ENCODE data around the gene NCOA1. TPM values are rescaled to one million over a fixed set of nuclear protein-coding genes. Genes with fewer than 3 reads are reported as not detected.
A peak's percentile ranks its signal among the peaks of the same experiment; 100 is the strongest.

NCOA1 gene
- total RNA-seq, 1 donor from 2014 or later, result 29.0 TPM

- peak overlapping the region; percentile 66 for H3K27ac Mint-ChIP-seq (ENCODE audit: unreplicated experiment)
- no peak for TF ChIP-seq CTCF (IDR thresholded peaks at IDR 0.05)
- H3K36me3 Mint-ChIP-seq (ENCODE audit: unreplicated experiment), result no peaks in the 10 kb centered on the region
- peak overlapping the region; percentile 81 for H3K4me3 Mint-ChIP-seq (ENCODE audit: unreplicated experiment)
- H3K4me1 Mint-ChIP-seq (ENCODE audit: unreplicated experiment), result peaks cover 40% of the 10 kb centered on the region
- H3K9me3 Mint-ChIP-seq (ENCODE audit: unreplicated experiment), result no peaks in the 10 kb centered on the region
- DNase-seq (ENCODE audit: extremely low spot score, unreplicated experiment), result peak; percentile 86
- no peaks in the 10 kb centered on the region for H3K27me3 Mint-ChIP-seq (ENCODE audit: unreplicated experiment)
Measured at GRCh38 chr2:24491542-24492420, 727 bp downstream of the NCOA1 start.

DNA sequence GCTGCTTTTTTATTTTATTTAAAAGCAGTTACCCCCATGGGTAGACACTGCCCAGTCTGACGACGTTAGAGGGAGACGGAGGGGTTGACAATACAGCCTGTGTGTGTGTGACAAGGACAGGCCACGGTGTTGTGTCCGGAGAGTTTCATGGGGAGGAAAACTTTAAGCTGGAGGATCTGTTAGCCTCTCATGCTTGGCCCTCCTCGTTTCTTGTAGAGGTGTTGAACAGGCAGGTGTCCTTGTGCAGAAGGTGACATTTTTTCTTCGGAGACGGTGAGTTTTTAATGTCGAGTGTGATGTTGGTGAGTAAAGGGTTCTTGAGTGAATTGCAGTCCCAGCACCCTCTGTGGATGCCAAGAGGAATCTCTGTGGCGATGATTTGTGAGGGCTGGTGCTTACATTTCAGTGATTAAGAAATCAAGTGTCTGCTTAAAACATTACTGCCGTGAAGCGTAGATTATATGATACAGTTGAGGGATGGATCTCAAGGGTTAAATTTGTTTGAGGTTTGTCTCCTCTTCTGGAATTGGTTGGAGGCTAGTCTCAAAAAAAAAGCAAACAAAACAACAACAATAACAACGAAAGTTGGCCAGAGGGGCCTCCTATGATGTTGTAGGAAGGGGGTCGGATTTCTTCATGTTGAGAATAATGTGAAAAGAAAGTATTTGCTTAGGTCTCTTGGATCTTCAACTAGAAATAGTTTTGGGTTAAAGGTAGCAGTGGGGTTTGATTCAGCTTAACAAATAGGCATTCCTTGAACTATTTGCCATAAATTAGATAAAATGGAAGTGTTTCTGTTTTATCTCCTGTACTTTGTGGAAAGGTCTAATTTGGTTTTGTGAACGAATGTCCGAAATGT, 1.6 kb downstream of the NCOA1 start:
- no peak for TF ChIP-seq CTCF (IDR thresholded peaks at IDR 0.05)
- Mint-ChIP-seq H3K4me3 (ENCODE audit: unreplicated experiment) (peak overlapping the region; percentile 81), H3K4me1 (ENCODE audit: unreplicated experiment) (peaks cover 41% of the 10 kb centered on the region), H3K36me3 (ENCODE audit: unreplicated experiment) (peaks cover under 1% of the 10 kb centered on the region), H3K9me3 (ENCODE audit: unreplicated experiment) (no peaks in the 10 kb centered on the region), H3K27ac (ENCODE audit: unreplicated experiment) (peak overlapping the region; percentile 66), H3K27me3 (ENCODE audit: unreplicated experiment) (no peaks in the 10 kb centered on the region)
- no peak for DNase-seq (ENCODE audit: extremely low spot score, unreplicated experiment)

GRCh38 chr2:24493713-24494112, 2.7 kb downstream of the NCOA1 start:
- DNase-seq (ENCODE audit: extremely low spot score, unreplicated experiment), result no peak
- Mint-ChIP-seq H3K9me3 (ENCODE audit: unreplicated experiment) (no peaks in the 10 kb centered on the region), H3K4me1 (ENCODE audit: unreplicated experiment) (peaks cover 43% of the 10 kb centered on the region), H3K4me3 (ENCODE audit: unreplicated experiment) (peak overlapping the region; percentile 20), H3K36me3 (ENCODE audit: unreplicated experiment) (peaks cover 2% of the 10 kb centered on the region), H3K27ac (ENCODE audit: unreplicated experiment) (no peak overlapping the region), H3K27me3 (ENCODE audit: unreplicated experiment) (no peaks in the 10 kb centered on the region)
- TF ChIP-seq CTCF (IDR thresholded peaks at IDR 0.05), result no peak

- Mint-ChIP-seq H3K4me1 (ENCODE audit: unreplicated experiment) (peaks cover 43% of the 10 kb centered on the region), H3K27ac (ENCODE audit: unreplicated experiment) (no peak overlapping the region), H3K4me3 (ENCODE audit: unreplicated experiment) (no peak overlapping the region), H3K9me3 (ENCODE audit: unreplicated experiment) (no peaks in the 10 kb centered on the region), H3K27me3 (ENCODE audit: unreplicated experiment) (no peaks in the 10 kb centered on the region), H3K36me3 (ENCODE audit: unreplicated experiment) (peaks cover 2% of the 10 kb centered on the region)
- TF ChIP-seq CTCF (IDR thresholded peaks at IDR 0.05), result no peak
- DNase-seq (ENCODE audit: extremely low spot score, unreplicated experiment), result no peak
Measured at GRCh38 chr2:24494410-24494809, 3.4 kb downstream of the NCOA1 start.

GRCh38 chr2:24495451-24495850, 4.4 kb downstream of the NCOA1 start:
- Mint-ChIP-seq H3K4me3 (ENCODE audit: unreplicated experiment) (no peak overlapping the region), H3K9me3 (ENCODE audit: unreplicated experiment) (no peaks in the 10 kb centered on the region), H3K36me3 (ENCODE audit: unreplicated experiment) (peaks cover 2% of the 10 kb centered on the region), H3K27ac (ENCODE audit: unreplicated experiment) (no peak overlapping the region), H3K27me3 (ENCODE audit: unreplicated experiment) (no peaks in the 10 kb centered on the region), H3K4me1 (ENCODE audit: unreplicated experiment) (peaks cover 34% of the 10 kb centered on the region)
- no peak for DNase-seq (ENCODE audit: extremely low spot score, unreplicated experiment)
- no peak for TF ChIP-seq CTCF (IDR thresholded peaks at IDR 0.05)

All from osteocyte (in vitro differentiated cells).